ENCODE results near the gene EID2B. TPM values are rescaled to one million over a fixed set of nuclear protein-coding genes. Genes with fewer than 3 reads are reported as not detected.

EID2B gene
- total RNA-seq, 4 donors from 2014 or later = 0.48 to 3.6 (median 0.79) TPM; not detected in 1

DNA sequence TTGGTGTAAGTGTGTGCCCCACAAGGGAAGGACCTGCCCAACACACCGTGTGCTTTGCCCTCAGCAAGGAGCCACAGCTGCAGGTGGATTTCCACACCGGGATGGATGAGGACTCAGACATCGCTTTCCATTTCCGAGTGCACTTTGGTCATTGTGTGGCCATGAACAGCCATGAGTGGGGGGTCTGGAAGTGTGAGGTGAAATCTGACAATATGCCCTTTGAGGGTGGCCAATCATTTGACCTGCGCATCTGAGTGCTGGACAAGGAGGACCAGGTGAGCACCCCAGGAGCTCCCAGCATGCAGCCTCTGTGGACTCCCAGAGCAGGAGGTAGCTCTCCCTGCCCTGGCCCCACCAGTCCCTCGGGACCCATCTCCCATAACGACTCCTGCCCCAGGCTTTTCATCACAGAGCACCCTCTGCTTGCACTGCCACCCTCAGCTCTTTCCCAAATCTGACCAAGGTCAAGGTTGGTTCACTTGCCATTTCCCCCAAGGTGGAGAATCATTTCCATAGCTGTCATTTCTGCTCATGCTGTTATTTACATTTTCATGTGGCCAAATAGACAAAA is 20.5 kb upstream of the EID2B start:
- TF ChIP-seq, protein P1, sequence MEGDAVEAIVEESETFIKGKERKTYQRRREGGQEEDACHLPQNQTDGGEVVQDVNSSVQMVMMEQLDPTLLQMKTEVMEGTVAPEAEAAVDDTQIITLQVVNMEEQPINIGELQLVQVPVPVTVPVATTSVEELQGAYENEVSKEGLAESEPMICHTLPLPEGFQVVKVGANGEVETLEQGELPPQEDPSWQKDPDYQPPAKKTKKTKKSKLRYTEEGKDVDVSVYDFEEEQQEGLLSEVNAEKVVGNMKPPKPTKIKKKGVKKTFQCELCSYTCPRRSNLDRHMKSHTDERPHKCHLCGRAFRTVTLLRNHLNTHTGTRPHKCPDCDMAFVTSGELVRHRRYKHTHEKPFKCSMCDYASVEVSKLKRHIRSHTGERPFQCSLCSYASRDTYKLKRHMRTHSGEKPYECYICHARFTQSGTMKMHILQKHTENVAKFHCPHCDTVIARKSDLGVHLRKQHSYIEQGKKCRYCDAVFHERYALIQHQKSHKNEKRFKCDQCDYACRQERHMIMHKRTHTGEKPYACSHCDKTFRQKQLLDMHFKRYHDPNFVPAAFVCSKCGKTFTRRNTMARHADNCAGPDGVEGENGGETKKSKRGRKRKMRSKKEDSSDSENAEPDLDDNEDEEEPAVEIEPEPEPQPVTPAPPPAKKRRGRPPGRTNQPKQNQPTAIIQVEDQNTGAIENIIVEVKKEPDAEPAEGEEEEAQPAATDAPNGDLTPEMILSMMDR (IDR thresholded peaks at IDR 0.05) = no peak
- TF ChIP-seq POLR2A (IDR thresholded peaks at IDR 0.05) = no peak

DNA sequence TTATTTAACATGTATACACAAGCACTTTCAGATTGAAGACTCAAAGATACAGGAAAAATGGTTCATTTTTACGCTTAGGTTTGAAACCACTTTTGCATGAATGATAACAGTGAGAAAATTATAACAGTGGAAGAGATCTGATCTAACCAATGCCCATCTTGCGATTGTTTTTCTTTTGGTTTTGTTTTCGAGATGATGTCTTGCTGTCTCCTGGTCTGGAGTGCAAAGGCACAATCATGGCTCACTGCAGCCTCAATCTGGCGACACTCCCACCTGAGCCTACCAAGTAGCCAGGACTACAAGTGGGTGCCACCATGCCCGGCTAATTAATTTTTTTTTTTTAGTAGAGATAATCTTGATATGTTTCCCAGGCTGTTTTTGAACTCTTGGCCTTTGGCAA is 17.5 kb upstream of the EID2B start:
- H3K27ac ChIP-seq = no peak overlapping the region
- no peak overlapping the region for H3K4me3 ChIP-seq
- WGBS, 2 donors = 80 to 81% methylated on average over 5 of the region's 5 CpGs
- intact Hi-C loops (cut with DNase I) = loop anchor here (5.0 kb wide), 1 partner anchor 122 kb away; no protein-coding TSS in a partner anchor
- no peak for DNase-seq
- H3K36me3 ChIP-seq = no peaks in the 10 kb centered on the region
- H3K9me3 ChIP-seq = no peaks in the 10 kb centered on the region
- TF ChIP-seq, protein P1 (IDR thresholded peaks at IDR 0.05) = no peak
- TF ChIP-seq POLR2A (IDR thresholded peaks at IDR 0.05) = no peak
- peaks cover 0 to 11% (median 0%) of the 10 kb centered on the region in 4 donors for H3K27me3 ChIP-seq
- H3K4me1 ChIP-seq = no peaks in the 10 kb centered on the region

More for the DNA sequence above, 20.5 kb upstream of the EID2B start:
- Histone ChIP-seq H3K4me3 (no peak overlapping the region), H3K36me3 (no peaks in the 10 kb centered on the region), H3K27ac (no peak overlapping the region), H3K9me3 (no peaks in the 10 kb centered on the region), H3K4me1 (peaks cover 0 to 5% (median 0%) of the 10 kb centered on the region in 3 donors), H3K27me3 (peaks cover 0 to 8% (median 0%) of the 10 kb centered on the region in 4 donors)
- intact Hi-C loops (cut with DNase I) = loop anchor here (5.0 kb wide), 1 partner anchor 119 kb away; no protein-coding TSS in a partner anchor
- no peak for DNase-seq
- 52 to 70% methylated on average over 5 to 7 of the region's 7 CpGs for WGBS, 2 donors

DNA sequence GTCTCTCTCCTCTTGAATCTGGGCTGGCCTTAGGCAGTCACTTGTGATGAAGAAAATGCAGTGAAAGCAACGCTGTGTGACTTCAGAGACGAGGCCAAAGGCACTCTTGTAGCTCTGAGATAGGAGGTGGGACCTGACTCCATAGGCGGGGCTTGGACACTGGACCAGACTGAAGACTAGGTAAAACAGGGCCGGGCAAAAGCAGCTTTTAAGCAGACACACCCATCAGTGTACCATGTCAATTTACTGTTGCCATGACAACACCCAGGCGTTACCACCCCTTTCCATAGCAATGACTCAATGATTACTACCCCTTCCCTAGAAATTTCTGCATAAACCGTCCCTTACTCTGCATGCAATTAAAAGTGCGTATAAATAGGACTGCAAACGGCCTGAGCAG is 13.9 kb upstream of the EID2B start:
- WGBS, 2 donors = 36 to 51% methylated on average over 7 to 8 of the region's 8 CpGs
- Histone ChIP-seq H3K4me1 (no peaks in the 10 kb centered on the region), H3K4me3 (no peak overlapping the region), H3K27me3 (peaks cover 0 to 4% (median 0%) of the 10 kb centered on the region in 4 donors), H3K9me3 (no peaks in the 10 kb centered on the region), H3K27ac (no peak overlapping the region), H3K36me3 (no peaks in the 10 kb centered on the region)
- TF ChIP-seq, protein P1 (IDR thresholded peaks at IDR 0.05) = no peak
- no peak for TF ChIP-seq POLR2A (IDR thresholded peaks at IDR 0.05)
- no peak for DNase-seq
- intact Hi-C loops (cut with DNase I) = no loop called here

DNA sequence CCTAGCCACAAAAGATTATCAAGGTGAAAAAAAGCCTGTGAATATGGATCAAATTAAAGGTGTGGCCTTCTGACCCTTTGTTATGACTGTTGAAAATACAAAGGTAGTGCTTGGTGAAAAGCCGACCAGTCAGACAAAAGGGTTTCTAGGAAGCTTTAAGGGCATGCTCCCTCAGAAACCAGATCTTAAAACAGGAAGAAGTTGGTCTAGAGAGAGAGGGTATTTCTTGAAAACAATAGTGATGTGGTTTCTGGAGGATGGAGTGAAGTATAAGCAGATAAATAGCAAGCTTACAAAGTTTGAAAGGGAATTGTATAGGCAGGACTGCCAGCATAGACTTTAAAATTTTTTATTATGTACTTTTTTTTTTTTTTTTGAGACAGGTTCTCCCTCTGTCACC is 12.3 kb upstream of the EID2B start:
- WGBS, 2 donors = 31 to 33% methylated on average over 1 of the region's 1 CpG
- TF ChIP-seq, protein P1 (IDR thresholded peaks at IDR 0.05) = no peak
- no peak for TF ChIP-seq POLR2A (IDR thresholded peaks at IDR 0.05)
- H3K27me3 ChIP-seq = peaks cover 0 to 4% (median 0%) of the 10 kb centered on the region in 4 donors
- no peak overlapping the region for H3K4me3 ChIP-seq
- H3K9me3 ChIP-seq = no peaks in the 10 kb centered on the region
- H3K27ac ChIP-seq = no peak overlapping the region
- no peak for DNase-seq
- peaks cover 0 to 8% (median 0%) of the 10 kb centered on the region in 3 donors for H3K4me1 ChIP-seq
- intact Hi-C loops (cut with DNase I) = no loop called here
- no peaks in the 10 kb centered on the region for H3K36me3 ChIP-seq

DNA sequence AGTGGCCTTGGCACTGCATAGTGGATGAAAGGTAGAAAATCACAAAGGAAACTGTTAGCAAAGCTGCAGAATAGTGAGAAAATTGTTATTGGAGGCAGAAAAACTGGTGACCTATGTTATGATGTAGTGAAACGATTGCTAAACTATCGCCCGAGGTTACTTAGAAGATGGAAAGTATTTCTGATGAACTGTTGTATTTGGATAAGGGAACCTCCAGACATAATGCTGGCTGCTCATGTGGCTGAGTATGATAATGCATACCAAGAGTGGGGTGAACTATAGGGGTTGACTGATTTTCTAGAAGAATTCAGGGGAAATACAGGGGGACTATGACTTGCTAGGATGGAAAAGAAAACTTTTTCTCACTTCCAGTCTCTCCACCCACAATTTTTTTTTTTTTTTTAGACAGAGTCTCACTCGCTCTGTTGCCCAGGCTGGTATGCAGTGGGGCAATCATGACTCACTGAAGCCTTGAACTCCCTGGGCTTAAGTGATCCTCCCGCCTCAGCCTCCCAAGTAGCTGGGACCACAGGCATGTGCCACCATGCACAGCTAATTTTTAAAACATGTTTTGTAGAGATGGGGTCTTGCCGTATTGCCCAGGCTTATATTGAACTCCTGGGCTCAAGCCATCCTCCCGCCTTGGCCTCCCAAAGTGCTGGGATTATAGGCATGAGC is 11.7 kb upstream of the EID2B start:
- no peak for DNase-seq

More for the DNA sequence above, 11.7 kb upstream of the EID2B start:
- TF ChIP-seq, protein P1 (IDR thresholded peaks at IDR 0.05) = no peak
- TF ChIP-seq POLR2A (IDR thresholded peaks at IDR 0.05) = no peak
- intact Hi-C loops (cut with DNase I) = no loop called here
- WGBS, 2 donors = 64 to 65% methylated on average over 6 to 7 of the region's 7 CpGs
- H3K36me3 ChIP-seq = no peaks in the 10 kb centered on the region
- H3K9me3 ChIP-seq = no peaks in the 10 kb centered on the region
- no peak overlapping the region for H3K4me3 ChIP-seq
- H3K27me3 ChIP-seq = peaks cover 0 to 4% (median 0%) of the 10 kb centered on the region in 4 donors
- no peak overlapping the region for H3K27ac ChIP-seq
- H3K4me1 ChIP-seq = peaks cover 0 to 9% (median 0%) of the 10 kb centered on the region in 3 donors
